Measurements from ENCODE around the gene CHD8.

DNA sequence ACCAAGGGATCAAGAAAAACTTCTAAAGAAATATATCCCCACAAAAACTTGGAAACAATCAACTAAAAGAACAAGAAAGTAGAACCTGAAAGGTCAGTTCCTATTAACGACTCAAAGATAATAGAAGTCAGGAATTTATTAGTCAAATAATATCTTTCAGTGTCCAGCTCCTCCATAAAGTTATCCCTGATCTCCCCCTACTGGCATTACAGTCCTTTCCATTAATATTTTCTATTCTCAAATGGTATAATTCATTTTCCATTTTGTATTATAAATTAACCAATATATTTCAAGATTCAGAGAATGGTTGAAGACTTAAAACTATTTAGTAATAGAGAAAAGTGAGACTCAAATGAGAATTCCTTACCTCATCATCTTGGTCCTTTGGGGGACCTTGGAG, 60.5 kb downstream of the CHD8 start:
- TF ChIP-seq, protein P1, sequence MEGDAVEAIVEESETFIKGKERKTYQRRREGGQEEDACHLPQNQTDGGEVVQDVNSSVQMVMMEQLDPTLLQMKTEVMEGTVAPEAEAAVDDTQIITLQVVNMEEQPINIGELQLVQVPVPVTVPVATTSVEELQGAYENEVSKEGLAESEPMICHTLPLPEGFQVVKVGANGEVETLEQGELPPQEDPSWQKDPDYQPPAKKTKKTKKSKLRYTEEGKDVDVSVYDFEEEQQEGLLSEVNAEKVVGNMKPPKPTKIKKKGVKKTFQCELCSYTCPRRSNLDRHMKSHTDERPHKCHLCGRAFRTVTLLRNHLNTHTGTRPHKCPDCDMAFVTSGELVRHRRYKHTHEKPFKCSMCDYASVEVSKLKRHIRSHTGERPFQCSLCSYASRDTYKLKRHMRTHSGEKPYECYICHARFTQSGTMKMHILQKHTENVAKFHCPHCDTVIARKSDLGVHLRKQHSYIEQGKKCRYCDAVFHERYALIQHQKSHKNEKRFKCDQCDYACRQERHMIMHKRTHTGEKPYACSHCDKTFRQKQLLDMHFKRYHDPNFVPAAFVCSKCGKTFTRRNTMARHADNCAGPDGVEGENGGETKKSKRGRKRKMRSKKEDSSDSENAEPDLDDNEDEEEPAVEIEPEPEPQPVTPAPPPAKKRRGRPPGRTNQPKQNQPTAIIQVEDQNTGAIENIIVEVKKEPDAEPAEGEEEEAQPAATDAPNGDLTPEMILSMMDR (IDR thresholded peaks at IDR 0.05), result no peak
- TF ChIP-seq EP300 (IDR thresholded peaks at IDR 0.05), result no peak
- TF ChIP-seq POLR2A (IDR thresholded peaks at IDR 0.05), result no peak
